ENCODE results near the gene FOXO3B. TPM values are rescaled to one million over a fixed set of nuclear protein-coding genes. Genes with fewer than 3 reads are reported as not detected.

Gene FOXO3B
- total and polyA plus RNA-seq, 2 of the 8 experiments (the other 6 are each of a cell fraction or from before 2014, with no cell fraction given): 13.3 to 13.7 TPM

Small RNAs within 50 kb of the gene (small RNA-seq; reads per million reads assigned to genes)
- gene AC026271.2 (ENCODE audit: insufficient read depth) (not detected), gene AC026271.4 (ENCODE audit: insufficient read depth) (not detected)

Other genes with a start within 250 kb of the FOXO3B start
- gene LGALS9C, start 205.5 kb downstream of the FOXO3B start, total RNA-seq (2021; fragmentation: NEBNext Ultra II Directional; extraction: Animal tissue kit (Norgen Biotek cat#: 25700)): not detected in 2 replicates
- 0.03 and 0.17 TPM in 2 replicates for gene LGALS9C, start 205.5 kb downstream of the FOXO3B start, polyA plus RNA-seq (2011; rRNA removed)
- not detected in 2 replicates for gene TBC1D28, start 37.9 kb downstream of the FOXO3B start, total RNA-seq (2021; fragmentation: NEBNext Ultra II Directional; extraction: Animal tissue kit (Norgen Biotek cat#: 25700))
- 0.09 TPM in 1 of 2 replicates, not detected in the other for gene TBC1D28, start 37.9 kb downstream of the FOXO3B start, polyA plus RNA-seq (2011; rRNA removed)
- gene FBXW10, start 61.7 kb upstream of the FOXO3B start, total RNA-seq (2021; fragmentation: NEBNext Ultra II Directional; extraction: Animal tissue kit (Norgen Biotek cat#: 25700)): not detected in 2 replicates
- not detected in 2 replicates for gene FBXW10, start 61.7 kb upstream of the FOXO3B start, polyA plus RNA-seq (2011; rRNA removed)
- gene TVP23B, start 98.9 kb upstream of the FOXO3B start, total RNA-seq (2021; fragmentation: NEBNext Ultra II Directional; extraction: Animal tissue kit (Norgen Biotek cat#: 25700)): 21.1 and 22.7 TPM in 2 replicates
- 5.5 and 11.5 TPM in 2 replicates for gene TVP23B, start 98.9 kb upstream of the FOXO3B start, polyA plus RNA-seq (2011; rRNA removed)
- 48.3 and 50.5 TPM in 2 replicates for gene PRPSAP2, start 175.8 kb upstream of the FOXO3B start, total RNA-seq (2021; fragmentation: NEBNext Ultra II Directional; extraction: Animal tissue kit (Norgen Biotek cat#: 25700))
- 21.9 and 28.7 TPM in 2 replicates for gene PRPSAP2, start 175.8 kb upstream of the FOXO3B start, polyA plus RNA-seq (2011; rRNA removed)